Measurements from ENCODE around the gene MCOLN3.

MCOLN3 gene, protein sequence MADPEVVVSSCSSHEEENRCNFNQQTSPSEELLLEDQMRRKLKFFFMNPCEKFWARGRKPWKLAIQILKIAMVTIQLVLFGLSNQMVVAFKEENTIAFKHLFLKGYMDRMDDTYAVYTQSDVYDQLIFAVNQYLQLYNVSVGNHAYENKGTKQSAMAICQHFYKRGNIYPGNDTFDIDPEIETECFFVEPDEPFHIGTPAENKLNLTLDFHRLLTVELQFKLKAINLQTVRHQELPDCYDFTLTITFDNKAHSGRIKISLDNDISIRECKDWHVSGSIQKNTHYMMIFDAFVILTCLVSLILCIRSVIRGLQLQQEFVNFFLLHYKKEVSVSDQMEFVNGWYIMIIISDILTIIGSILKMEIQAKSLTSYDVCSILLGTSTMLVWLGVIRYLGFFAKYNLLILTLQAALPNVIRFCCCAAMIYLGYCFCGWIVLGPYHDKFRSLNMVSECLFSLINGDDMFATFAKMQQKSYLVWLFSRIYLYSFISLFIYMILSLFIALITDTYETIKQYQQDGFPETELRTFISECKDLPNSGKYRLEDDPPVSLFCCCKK

GRCh38 chr1:85048296-85049064 is at the start of gene MCOLN3:
TSS of gene MCOLN3 (minus strand) at chr1:85048500. CDS start at chr1:85045360, 3,140 bp downstream.
- H3K9me2 ChIP-seq (replicated peaks; ENCODE audit: control insufficient read depth, low read length): no peaks in the 10 kb centered on the region
- H3K27ac ChIP-seq (ENCODE audit: low read depth, low read length): no peak within 1 kb of the TSS
- peaks cover 65% of the 10 kb centered on the region for H3K27me3 ChIP-seq (ENCODE audit: control insufficient read depth, low read length)
- H3K79me2 ChIP-seq (ENCODE audit: control insufficient read depth, low read length): no peaks in the 10 kb centered on the region
- no peaks in the 10 kb centered on the region for H4K20me1 ChIP-seq (ENCODE audit: control insufficient read depth, insufficient read depth, low read depth, low read length)
- peak within 1 kb of the TSS; percentile 69 for H3K4me2 ChIP-seq (ENCODE audit: low read length)
- H3K4me1 ChIP-seq (ENCODE audit: control insufficient read depth, low read length): peaks cover 6% of the 10 kb centered on the region
- H3F3A ChIP-seq (ENCODE audit: control insufficient read depth, insufficient read depth): no peaks in the 10 kb centered on the region
- no peaks in the 10 kb centered on the region for H3K9me3 ChIP-seq (ENCODE audit: control insufficient read depth, insufficient read depth, low read length)
- H3K4me3 ChIP-seq (ENCODE audit: low read length): peak within 1 kb of the TSS; percentile 63
- no peaks in the 10 kb centered on the region for H3K36me3 ChIP-seq (ENCODE audit: control insufficient read depth, low read length)
- TF ChIP-seq, protein P1, sequence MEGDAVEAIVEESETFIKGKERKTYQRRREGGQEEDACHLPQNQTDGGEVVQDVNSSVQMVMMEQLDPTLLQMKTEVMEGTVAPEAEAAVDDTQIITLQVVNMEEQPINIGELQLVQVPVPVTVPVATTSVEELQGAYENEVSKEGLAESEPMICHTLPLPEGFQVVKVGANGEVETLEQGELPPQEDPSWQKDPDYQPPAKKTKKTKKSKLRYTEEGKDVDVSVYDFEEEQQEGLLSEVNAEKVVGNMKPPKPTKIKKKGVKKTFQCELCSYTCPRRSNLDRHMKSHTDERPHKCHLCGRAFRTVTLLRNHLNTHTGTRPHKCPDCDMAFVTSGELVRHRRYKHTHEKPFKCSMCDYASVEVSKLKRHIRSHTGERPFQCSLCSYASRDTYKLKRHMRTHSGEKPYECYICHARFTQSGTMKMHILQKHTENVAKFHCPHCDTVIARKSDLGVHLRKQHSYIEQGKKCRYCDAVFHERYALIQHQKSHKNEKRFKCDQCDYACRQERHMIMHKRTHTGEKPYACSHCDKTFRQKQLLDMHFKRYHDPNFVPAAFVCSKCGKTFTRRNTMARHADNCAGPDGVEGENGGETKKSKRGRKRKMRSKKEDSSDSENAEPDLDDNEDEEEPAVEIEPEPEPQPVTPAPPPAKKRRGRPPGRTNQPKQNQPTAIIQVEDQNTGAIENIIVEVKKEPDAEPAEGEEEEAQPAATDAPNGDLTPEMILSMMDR (IDR thresholded peaks at IDR 0.05; ENCODE audit: low read depth, low read length, poor library complexity, severe bottlenecking): no peak
- peak; percentile 94; the same call in 1 of the 2 replicates for TF ChIP-seq EZH2phosphoT487 (IDR thresholded peaks at IDR 0.05; ENCODE audit: borderline replicate concordance, low read length)

DNA sequence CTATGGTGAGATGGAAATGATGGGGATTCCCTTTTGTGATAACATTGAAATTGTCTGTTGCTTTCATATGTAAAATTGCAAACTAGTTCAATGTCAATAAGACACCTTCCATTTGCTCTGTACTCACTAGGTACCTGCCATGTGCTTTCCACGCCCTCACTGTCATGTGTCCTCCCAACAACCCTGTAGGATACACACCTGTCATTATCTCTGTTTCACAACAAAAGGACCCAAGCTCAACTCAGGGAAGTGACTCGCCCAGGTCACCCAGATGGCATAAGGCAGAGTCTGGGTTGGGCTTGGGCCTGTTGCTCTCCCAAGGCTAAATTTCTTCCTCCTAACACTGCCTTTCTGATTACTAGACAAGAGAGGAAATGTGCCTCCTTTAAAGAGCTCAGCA is 45.3 kb upstream of the MCOLN3 start:
- TF ChIP-seq, protein P1 (IDR thresholded peaks at IDR 0.05; ENCODE audit: low read depth, low read length, poor library complexity, severe bottlenecking): no peak
- Histone ChIP-seq H3K4me3 (ENCODE audit: low read length) (no peak overlapping the region), H3K36me3 (ENCODE audit: control insufficient read depth, low read length) (no peaks in the 10 kb centered on the region), H4K20me1 (ENCODE audit: control insufficient read depth, insufficient read depth, low read depth, low read length) (no peaks in the 10 kb centered on the region), H3K27me3 (ENCODE audit: control insufficient read depth, low read length) (peaks cover 42% of the 10 kb centered on the region), H3F3A (ENCODE audit: control insufficient read depth, insufficient read depth) (no peaks in the 10 kb centered on the region), H3K4me1 (ENCODE audit: control insufficient read depth, low read length) (peaks cover 6% of the 10 kb centered on the region), H3K79me2 (ENCODE audit: control insufficient read depth, low read length) (no peaks in the 10 kb centered on the region), H3K4me2 (ENCODE audit: low read length) (no peak overlapping the region), H3K9me2 (replicated peaks; ENCODE audit: control insufficient read depth, low read length) (no peaks in the 10 kb centered on the region), H3K9me3 (ENCODE audit: control insufficient read depth, insufficient read depth, low read length) (no peaks in the 10 kb centered on the region), H3K27ac (ENCODE audit: low read depth, low read length) (no peak overlapping the region)

DNA sequence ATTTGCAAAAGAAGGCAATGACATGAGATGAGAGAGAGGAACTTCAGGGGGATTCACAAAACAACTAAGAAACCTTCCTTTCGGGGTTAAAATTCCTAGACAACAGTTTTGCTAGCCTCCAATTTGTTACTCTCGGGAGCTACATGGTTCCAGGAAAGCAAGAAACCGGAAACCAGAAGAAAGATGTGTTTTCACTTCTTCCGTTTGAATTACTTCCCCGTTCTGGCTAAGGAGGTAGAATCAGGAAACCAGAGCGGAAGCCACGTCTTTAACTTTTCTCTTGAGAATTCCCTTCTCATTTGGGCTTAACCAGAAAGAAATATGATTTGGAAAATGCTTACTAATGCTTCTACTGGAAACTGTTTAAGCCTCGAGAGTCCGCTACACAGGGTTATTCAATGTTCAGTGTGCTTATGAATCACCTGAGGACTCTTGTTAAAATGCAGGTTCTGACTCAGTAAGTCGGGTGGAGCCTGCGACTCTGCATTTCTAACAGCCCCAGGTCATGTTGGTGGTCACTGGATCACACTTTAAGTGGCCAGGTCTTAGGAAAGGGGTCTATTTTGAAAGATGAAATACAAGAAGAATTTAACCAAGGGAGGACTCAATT is 43.5 kb upstream of the MCOLN3 start:
- Histone ChIP-seq H3K9me2 (replicated peaks; ENCODE audit: control insufficient read depth, low read length) (no peaks in the 10 kb centered on the region), H3K36me3 (ENCODE audit: control insufficient read depth, low read length) (no peaks in the 10 kb centered on the region), H3K4me1 (ENCODE audit: control insufficient read depth, low read length) (peaks cover 6% of the 10 kb centered on the region), H3F3A (ENCODE audit: control insufficient read depth, insufficient read depth) (no peaks in the 10 kb centered on the region), H3K27ac (ENCODE audit: low read depth, low read length) (no peak overlapping the region), H3K9me3 (ENCODE audit: control insufficient read depth, insufficient read depth, low read length) (no peaks in the 10 kb centered on the region), H3K4me3 (ENCODE audit: low read length) (peak overlapping the region; percentile 30; the same call in 1 of the 2 replicates), H3K79me2 (ENCODE audit: control insufficient read depth, low read length) (no peaks in the 10 kb centered on the region), H3K27me3 (ENCODE audit: control insufficient read depth, low read length) (peaks cover 48% of the 10 kb centered on the region), H3K4me2 (ENCODE audit: low read length) (peak overlapping the region; percentile 45), H4K20me1 (ENCODE audit: control insufficient read depth, insufficient read depth, low read depth, low read length) (no peaks in the 10 kb centered on the region)
- TF ChIP-seq, protein P1 (IDR thresholded peaks at IDR 0.05; ENCODE audit: low read depth, low read length, poor library complexity, severe bottlenecking): no peak
- TF ChIP-seq EZH2phosphoT487 (IDR thresholded peaks at IDR 0.05; ENCODE audit: borderline replicate concordance, low read length): no peak
